ENCODE data around the gene HIVEP3.
A peak's percentile ranks its signal among the peaks of the same experiment; 100 is the strongest.

The HIVEP3 gene

DNA sequence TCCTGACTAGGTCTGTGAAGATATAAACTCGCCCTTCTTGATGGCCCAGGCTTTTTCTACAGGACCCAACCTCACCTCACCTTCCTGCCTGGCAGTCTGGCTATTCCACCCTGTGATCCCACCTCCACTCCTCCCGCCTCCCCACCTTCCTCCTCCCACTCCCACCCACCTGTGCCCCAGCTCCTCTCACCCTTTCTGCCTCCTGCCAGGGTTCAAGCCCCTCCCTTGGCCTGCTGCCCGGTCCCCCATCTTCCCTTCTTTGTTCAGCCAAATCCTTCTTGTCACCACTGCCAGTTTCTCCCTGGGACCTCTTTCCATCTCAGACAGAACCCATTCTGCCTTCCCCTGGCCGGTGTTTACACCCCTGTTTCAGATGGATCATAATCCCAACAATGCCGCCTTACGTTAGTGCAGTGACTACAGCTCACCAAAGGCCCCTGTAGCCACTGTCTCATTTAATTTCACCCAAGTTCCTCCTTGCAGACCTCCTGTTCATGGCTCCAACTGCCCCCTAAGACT lies 306.7 kb downstream of the HIVEP3 start:
- DNase-seq (ENCODE audit: low spot score): no peak

DNA sequence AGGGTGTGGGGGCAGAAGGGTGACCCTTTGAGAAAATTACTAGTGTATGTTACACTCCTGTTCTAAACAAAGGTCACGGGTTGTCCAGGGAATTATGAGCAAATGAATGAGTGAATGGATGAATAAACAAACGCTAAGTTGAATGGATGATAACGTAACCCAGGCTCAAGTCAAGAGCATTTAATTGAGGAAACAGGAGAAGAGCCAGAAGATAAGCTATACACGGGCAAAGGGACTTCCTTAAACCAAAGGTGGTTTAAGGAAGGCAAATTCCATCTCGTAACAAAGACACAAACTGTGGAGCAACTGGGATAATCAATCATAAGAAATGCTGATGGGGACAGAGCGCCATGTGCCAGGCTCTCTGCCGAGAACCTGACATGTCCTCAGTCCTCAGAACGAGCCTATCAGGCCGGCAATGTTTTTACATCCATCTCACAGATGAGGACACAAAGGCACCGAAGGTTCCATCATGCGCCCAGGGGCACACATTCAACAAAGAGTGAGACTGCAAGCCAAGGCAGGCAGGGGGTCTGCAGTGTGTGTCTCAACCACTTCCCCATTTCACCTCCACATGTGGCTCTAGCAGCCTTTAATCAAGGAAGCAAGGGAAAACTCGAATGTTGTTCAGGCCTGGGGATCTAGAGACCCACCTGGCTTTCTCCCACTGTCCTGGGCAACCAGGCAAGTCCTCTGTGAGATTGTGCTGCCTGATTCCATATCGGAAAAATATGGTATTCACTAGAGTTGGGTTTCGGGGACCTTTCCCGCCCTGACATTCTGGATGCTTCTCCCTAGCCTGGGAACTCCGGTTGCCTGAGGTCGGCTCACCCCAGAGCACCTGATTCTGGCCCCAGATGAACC lies 307.4 kb downstream of the HIVEP3 start:
- DNase-seq (ENCODE audit: low spot score): no peak

DNA sequence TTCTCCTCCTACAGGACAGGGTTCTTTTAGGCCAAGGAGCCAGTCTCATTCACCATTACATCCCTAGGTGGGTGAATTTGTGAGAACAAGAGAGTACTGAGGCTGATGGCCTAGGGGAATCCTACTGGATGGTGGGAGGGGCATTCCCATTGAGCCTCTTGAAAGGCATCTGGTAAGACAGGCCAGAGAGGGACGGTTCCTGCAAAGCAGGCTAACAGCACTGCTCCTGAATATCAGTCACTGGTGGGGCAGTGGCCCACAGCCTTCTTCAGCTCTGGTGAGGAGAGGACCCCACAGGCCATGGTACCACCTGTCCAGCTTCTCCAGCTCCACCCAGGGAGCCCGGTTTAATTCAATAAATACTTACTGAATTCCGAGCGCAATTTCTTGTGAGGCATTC lies 308.4 kb downstream of the HIVEP3 start:
- no peak for DNase-seq (ENCODE audit: low spot score)

DNA sequence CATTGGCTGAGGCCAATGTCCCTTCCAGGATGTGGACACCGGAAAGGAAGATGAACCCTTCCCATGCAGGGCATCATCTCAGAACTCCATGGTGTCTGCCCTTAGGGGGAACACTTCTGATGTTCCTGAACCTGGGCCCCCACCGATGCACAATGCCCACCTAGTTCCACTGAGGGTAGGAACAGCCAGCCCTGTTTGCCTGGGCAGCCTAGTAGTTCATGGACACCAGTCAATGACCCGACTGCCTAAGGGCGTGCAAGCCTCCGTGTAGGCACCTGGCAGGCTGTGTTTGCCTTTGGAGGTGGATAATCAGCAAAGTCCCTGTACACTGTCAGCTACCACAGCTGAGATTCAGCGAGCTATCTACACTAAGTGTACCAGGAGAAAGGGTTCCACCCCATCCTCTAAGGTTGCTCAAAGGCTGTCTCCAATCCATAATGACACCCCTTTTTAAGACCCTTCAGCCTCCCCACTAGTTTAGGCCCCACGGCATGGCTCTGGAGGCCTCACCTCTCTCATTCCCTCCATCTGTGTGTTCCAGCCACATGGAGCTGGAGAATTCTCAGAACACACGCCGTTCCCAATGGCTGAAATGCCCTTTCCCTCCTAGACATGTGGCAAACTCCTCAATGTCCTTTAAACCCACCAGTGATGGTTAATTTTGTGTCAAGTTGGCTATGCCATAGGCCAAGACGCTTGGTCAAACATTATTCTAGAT lies 309.4 kb downstream of the HIVEP3 start:
- DNase-seq (ENCODE audit: low spot score): no peak

DNA sequence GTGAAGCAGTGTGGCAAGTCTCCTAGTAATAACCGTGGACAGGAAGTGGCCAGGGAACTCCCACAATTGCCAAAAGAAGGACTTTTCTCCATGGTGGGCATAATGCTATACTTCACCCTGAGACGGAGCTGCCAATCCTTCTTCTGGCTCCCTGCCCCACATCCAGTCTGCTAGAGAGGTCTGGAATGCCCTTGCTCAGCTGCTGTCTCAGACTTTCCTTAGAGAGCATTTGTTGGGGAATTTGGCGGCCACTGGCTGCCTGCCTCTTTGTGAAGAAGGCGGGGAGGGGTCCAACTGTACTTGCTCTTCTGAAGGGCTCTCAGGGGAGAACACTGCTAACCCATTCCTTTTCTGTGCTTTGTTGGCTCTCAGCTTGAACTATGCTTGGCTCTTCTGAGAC lies 310.5 kb downstream of the HIVEP3 start:
- DNase-seq (ENCODE audit: low spot score): no peak

DNA sequence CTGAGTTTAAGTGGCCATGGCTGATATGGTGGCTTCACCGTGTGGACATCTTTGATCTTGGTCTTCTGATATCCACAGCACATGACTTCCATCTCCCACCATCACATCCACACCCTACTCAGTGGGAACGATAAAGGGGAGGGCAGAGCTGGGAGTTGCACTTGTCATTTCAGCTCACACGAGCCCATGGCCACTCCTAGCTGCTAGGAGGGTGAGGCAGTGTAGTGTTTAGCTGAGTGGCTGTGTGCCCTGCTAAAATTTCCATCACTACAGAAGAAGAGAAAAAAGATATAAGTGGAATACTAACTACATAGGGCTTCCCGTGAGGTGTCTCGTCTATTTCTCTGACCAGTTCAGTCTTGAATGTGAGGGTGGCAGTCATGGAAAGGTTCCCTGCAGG lies 310.9 kb downstream of the HIVEP3 start:
- DNase-seq (ENCODE audit: low spot score): no peak

DNA sequence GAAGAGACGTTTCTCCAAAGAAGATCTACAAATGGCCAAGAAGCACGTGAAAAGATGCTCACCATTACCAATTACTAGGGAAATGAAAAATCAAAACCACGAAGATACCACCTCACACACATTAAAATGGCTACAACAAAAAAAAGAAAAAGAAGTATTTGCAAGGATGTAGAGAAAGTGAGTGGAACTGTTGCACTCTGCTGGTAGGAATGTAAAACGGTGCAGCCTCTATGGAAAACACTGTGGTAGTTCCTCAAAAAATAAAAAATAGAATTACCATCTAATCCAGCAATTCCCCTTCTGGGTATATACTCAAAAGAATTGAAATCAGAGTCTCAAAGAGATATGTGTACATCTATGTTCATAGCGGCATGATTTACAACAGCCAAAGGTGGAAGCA lies 318.8 kb downstream of the HIVEP3 start:
- peak; percentile 5 for DNase-seq (ENCODE audit: low spot score)

DNA sequence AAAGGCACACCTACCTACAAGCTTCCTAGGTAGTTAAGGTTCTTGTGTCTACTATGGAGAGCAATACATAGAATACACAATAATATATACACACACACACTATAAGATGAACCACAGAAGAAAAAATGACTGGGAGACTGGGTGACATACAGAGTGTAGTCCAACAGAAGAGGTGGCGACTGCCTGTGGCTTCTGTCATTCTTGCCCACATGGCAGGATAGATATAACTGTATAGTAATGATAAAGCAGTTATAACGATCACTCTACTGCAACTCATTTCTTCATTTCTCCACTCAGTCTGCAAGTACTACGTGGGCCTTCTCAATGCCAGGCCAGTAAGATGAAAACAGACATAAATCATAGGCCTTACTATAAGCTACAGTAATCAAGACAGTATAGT lies 320.4 kb downstream of the HIVEP3 start:
- DNase-seq (ENCODE audit: low spot score): no peak

DNA sequence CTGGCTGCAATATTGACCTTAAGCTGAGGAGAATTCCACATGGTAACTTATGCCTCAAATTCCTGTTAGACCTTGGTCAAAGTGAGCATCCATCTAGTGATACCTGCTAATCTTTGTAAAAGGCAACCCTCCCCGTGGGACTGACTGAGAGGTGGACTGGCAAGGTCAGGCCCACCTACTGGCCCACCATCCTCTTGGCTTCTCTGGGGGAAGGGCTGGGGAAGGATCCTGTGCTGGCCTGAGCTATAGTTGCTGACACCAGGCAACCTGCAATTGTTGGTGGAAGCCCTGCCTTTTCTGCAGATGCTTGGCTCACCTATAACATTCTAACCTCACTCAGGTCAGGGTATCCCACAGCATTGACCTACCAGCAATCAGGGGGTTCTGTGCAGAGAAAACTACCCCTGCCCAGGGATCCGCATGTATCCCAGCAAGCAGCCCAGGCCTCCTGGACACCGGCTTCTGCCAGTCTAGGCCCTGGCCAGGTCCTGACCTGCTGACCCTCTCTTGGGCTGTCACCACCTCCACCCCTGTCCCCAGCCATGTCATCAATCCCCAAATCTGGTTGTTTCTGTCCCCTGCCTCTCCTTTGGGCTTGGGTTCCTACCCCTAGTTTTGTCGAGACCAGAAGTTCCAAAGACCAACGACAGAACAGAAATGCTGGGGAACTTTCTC lies 326.1 kb downstream of the HIVEP3 start:
- no peak for DNase-seq (ENCODE audit: low spot score)

DNA sequence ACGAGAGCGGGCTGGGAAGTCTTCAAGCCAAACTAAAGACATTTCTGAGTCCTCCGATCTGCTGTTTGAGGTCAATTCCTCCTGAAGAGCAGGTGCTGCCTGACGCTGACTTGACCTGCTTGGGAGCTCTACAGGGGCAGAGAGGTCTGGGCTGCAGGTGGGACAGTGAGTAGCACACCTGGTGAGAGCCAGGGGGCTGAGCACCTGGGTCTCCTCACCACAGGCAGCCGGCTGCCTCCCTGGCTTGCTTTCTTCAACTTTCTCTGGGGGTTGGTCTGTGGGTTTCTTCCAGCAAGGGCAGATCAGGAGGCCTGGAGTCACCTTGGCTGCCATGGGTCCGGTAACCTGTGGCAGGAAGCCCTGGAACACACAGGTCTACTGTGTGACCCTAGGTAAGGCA lies 326.8 kb downstream of the HIVEP3 start:
- DNase-seq (ENCODE audit: low spot score): no peak

DNA sequence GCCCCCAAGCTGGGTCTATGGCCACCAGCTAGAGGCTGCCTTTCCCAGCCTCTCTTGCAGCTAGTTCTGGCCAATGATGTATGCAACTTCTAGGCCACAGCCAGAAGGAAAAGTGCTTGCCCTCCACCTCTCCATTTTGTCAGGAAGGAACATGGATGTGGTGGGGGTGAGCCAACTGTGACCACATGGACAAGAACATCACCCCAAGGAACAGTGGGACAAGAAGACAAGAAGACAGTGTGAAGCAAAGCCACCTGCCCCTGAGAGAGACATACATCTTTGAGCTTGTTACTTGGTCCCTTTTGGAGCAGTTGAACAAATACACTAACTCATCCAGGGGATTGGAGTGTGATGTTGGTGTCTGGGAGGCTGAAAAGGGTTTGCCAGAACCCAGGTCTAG lies 328.4 kb downstream of the HIVEP3 start:
- no peak for DNase-seq (ENCODE audit: low spot score)

DNA sequence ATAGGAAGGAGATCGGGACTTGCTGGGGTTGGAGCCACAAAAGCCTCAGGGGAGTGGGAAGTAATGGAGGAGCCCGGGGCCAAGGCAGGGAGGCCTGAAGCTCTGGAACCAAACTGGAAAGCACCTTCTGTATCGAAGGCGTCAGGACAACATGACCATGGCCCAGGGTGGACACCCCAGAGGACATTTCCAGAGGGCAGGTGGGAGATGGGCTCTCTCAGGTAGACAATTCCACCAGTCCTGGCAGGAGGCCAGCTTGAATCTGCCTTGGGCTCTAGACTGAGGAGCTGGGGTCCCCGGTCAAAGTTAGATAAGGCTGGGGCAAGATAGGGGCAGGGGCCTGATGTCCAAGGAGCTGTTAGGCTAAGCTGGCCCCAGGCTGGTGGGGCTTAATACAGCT lies 329.3 kb downstream of the HIVEP3 start:
- no peak for DNase-seq (ENCODE audit: low spot score)

DNA sequence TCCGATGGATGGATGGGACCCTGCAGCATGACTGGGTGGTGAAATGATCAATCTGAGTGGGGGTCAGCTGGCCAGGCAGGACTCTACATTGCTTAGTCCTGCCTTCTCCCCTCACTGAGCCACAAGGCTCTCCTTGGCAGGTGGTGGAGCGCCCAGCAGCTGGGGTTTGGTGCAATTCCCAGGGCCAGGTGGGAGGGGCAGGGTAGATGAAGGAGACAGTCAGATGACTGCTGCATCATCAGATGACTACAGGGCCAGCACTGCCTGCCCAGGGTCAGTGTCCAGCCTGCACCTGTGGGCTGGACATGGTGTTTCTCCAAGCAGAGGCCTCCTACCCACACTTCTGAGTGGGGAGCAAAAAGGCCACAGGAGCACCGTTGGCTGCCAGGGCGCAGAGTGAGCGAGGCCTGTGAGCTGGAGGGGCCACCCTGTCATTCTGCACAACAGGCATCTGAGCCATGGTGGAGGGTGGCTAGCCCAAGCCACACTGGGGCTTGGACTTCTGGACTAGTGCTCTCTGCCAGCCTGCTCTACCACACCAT lies 330.3 kb downstream of the HIVEP3 start:
- no peak for DNase-seq (ENCODE audit: low spot score)

DNA sequence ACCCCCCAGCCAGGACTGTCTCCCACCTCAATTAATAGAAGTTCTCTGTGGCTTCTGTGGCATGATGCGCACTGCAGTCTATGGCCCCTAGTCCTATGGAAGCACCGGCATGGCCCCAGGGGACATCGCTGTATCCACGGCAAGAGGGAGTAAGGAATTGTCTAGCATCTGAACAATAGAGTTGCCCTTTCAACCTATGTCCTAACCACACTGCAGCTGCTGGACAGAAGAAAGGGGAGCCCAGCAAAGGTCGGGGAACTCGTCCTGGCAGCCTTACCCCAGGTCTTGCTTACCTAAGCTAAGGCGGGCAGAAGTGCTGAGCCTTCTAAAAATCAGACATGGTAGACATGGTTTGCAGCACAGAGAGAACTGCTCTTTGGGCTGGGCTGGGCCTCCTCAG lies 330.9 kb downstream of the HIVEP3 start:
- DNase-seq (ENCODE audit: low spot score): no peak

DNA sequence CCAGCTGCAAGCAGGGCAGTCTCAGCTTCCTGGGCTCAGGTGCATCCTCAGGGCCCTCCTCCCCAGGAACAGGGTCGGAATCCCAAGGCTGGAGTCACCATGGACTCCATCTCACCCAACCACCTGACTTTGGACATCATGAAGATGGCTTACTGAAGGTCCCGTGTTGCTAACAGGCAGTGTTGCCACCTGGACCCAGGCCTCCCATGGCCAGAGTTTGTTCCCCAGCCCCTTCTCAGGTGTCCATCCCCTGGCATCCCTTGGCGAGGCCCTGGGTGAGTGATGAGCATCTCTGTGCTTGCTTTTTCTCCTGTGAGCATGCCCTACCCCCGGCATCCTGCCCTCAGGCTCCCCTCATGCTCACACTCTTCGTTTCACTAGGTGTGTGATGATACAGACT lies 332.5 kb downstream of the HIVEP3 start:
- no peak for DNase-seq (ENCODE audit: low spot score)

DNA sequence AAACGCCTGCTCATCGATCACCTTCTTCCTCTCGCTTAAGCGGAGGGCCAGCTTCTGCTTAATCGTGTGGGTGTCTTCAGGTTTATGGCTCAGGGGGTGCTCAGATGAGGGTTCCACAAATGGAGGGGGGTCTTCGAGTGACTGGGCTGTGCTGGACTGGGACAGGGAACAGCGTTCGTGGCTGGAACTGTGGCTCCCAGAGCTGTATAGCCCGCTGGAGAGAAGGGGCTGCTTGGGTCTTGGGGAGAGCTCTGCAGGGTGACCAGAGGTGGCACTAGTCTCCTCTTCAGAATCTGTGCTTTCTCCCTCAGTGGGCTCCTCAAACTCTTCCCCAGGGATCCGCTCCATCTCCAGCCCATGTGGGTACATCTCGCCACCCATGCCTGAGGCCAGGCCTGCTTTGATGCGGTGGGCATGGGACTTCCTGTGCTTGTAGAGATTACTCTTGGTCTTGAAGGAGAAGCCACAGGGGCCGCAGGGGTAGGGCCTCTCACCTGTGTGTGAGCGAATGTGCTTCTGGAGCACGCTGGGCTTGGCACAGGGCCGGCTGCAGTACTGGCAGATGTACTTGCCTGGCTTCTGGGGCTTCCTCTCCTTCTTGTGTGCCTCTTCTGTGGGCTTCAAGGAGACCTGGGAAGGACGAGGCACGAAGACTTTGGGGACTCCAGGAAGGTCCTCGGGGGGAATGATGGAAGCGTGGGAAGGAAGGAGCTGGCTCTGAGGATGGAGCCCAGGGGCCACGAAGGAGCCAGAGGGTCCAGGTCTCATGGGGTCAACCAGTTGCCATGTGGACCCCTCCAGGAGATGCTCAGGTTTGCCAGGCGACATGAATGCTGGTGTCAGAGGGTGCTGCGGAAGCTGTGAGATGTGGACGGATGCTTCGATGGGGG lies 334.8 kb downstream of the HIVEP3 start:
- no peak for DNase-seq (ENCODE audit: low spot score)

DNA sequence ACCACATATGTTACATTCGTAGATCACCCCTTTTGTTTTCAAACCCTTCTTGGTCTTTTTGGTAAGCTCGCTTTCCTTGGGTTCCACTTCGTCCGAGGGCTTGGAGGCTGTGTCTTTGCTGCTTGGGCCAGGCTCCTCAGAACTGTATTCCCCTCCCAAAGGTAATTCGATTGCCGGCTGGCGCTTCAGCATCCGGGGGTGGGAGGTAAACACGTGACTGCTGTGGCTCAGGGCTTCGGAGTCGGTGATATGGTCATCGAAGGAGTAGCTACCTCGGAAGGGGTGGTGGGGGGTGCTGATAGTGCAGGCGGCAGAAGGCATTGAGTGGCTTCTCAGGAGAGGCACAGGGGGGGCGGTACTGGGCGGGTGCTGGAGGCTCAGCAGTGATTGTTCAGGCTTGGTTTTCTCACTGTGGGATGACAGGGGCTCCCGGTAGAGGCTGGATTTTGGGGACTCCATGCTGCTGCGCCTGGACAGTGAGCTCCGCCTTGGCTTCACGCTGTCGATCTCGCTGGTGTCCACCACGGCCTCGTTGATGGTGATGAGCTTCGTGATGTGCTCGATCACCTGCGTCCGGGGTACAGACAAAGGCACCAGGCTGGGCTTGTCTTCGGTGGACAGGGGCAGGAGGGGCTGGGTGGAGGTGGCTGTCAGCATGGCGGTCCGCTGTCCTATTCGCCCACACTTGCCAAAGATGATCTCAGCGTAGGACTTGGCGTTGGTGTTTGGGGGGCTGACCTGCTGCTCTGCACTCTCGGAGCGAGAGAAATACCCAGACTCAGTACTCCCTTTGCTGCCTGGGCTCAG lies 335.7 kb downstream of the HIVEP3 start:
- DNase-seq (ENCODE audit: low spot score): no peak

DNA sequence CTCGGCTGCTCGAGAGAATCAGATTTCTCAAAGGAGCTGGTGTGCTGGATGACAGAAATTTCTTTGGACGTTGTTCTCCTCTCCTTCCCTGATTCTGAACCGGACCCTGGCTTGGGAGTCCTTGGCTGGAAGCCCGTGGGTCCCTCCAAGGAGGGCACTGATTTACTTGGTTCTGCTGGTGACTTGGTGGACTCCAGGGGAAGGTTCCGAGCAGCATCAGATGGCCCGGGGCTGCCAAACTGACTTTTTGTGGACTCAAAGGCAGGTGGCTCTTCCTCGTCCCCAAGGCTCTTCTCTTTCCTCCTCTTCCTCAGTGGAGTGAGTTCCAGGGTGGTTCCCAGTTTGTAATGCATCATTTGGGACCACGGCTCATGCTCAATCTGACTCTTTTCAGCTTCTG lies 336.4 kb downstream of the HIVEP3 start:
- no peak for DNase-seq (ENCODE audit: low spot score)

DNA sequence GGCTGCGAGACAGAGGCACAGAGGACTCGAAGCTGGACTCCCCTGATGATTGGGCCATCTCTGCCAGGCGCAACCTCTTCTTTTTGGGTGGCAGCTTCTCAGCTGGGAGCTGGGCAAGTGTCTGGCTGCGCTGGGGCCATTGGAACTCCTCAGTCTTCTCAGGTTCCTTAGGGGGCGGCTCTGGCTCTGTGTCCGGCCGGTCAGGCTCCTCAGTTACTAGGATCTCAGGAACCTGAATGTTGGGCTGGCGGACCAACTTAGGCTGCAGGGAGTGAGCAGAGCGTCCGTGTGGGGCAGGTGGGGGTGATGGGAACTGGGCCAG lies 336.8 kb downstream of the HIVEP3 start:
- DNase-seq (ENCODE audit: low spot score): no peak

DNA sequence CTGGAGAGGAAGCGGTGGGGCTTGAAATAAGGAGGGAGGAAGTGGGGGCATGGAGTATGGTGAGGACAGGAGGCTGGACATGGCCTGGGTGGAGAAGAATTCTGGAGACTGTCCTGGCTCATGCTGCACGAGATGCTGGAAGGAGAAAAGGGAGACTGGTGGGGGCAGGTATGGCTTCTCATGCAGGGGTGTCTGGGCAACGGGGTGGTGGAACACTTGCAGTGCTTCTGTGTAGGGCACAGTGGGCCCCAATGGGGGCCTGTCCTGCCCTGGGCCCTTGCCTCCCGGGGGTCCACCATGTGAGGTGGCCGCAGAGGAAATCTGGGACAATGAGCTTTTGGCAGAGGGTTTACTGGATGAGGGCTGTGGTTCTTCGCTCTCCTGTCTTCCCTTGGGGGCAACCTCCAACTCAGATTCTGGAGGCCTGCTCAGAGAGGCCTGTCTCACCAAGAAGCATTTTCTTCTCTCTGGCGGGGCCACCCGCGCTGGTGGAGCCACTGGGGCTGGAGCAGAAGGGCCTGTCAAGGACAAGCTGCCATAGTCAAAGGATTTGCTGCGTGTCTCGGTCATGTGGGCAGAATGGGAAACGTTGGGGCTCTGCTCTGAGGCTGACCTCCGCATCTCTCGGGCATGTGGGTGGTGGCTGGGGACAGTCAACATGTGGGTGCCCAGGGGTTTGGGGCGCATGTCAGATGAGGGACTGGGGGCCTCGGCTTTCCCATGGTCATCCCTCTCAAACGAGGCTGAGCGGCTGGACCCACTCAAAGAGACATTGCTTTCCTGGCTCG lies 337.3 kb downstream of the HIVEP3 start:
- no peak for DNase-seq (ENCODE audit: low spot score)

Data from kidney tubule cell (primary cell).